Brain microvascular endothelial cell (primary cell): ENCODE measurements around the gene VTA1.
"Not testable (repeated sequence)": the region's sequence is repeated elsewhere in the genome, so short reads cannot be mapped to it uniquely, and the experiment has no call there.

Experiments used
- DNase-seq: peaks from one replicate; pipeline ENCODE4 v3.0.0-alpha.2; 2020
- H3K27ac ChIP-seq: fragments of 250-450 bp; sonication (Bioruptor Pico); 2 replicates; pipeline ENCODE4 v1.5.1; 2020; ENCODE audit warnings: mild to moderate bottlenecking, moderate library complexity
- H3K27me3 ChIP-seq: fragments of 250-450 bp; sonication (Bioruptor Pico); replicated peaks from 2 replicates; pipeline ENCODE4 v1.5.1; 2020; ENCODE audit warnings: mild to moderate bottlenecking
- H3K36me3 ChIP-seq: fragments of 250-450 bp; sonication (Bioruptor Pico); replicated peaks from 2 replicates; pipeline ENCODE4 v1.5.1; 2020; ENCODE audit warnings: mild to moderate bottlenecking
- H3K4me3 ChIP-seq: 2 replicates; pipeline ENCODE4 v1.5.1; 2011; ENCODE audit warnings: low read depth, mild to moderate bottlenecking, control low read depth, low read length, moderate library complexity
- in situ Hi-C: cut with HindIII; loops from 2 replicates; pipeline ENCODE4 v1.10.0; 2017; ENCODE audit warnings: low sequenced_read_pairs, low pct_ligation_motif_present
- TF ChIP-seq, protein P1 (sequence below): IDR thresholded peaks from 2 replicates; pipeline ENCODE4 v1.5.1; 2011; ENCODE audit warnings: low read depth, mild to moderate bottlenecking, moderate library complexity, low read length, control low read depth, inconsistent platforms; ENCODE audit errors: missing control alignments

Gene VTA1, protein sequence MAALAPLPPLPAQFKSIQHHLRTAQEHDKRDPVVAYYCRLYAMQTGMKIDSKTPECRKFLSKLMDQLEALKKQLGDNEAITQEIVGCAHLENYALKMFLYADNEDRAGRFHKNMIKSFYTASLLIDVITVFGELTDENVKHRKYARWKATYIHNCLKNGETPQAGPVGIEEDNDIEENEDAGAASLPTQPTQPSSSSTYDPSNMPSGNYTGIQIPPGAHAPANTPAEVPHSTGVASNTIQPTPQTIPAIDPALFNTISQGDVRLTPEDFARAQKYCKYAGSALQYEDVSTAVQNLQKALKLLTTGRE

DNA sequence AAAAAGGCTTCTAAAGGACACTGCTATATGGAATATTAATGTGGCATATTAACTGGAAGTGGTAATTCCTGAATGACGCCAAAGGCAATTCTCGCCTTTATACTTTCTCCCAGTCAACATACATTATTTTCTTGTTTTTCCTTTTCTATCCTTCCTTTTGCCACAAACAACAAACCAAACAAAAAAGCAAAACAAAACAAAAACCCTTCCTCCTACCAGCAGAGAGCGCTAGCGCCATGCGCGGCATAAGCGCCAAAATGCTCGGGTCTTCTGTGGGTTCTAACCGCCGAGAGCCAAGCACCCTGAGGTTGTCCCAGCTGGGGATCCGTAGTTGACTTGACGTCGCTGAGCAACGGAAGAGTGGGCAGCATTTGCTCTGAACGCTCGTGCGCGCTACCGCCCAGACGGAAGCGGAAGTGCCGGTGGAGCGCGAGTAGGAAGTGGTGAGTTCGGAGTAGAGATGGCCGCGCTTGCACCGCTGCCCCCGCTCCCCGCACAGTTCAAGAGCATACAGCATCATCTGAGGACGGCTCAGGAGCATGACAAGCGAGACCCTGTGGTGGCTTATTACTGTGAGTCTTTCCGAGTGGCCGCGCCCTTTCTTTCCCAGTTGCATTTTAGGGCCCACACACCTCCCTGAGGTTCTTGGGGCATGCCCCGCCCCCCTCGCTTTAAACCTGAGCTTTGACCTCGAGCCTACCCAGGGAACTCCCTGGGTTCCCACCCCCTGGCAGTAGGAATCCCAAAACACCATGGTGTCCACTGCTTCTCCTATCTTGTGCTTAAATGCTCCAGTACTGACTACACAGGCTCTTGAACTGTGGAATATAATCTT, at the start of gene VTA1, which contains the start of gene NMBR:
Gene VTA1 (plus strand): TSS at position 436 of the 835 bp plus-strand sequence. CDS start 25 bp downstream, at position 461.
Gene NMBR (minus strand): TSS at position 295 of the 835 bp plus-strand sequence. CDS start 58,464 bp downstream, outside the sequence.
- DNase-seq, result peak; percentile 100
- Histone ChIP-seq H3K4me3 (peak within 1 kb of the TSS; percentile 96), H3K27me3 (no peaks in the 10 kb centered on the region), H3K27ac (peak within 1 kb of the TSS; percentile 46), H3K36me3 (no peaks in the 10 kb centered on the region)
- in situ Hi-C loops, result no loop called here
- TF ChIP-seq, protein P1, sequence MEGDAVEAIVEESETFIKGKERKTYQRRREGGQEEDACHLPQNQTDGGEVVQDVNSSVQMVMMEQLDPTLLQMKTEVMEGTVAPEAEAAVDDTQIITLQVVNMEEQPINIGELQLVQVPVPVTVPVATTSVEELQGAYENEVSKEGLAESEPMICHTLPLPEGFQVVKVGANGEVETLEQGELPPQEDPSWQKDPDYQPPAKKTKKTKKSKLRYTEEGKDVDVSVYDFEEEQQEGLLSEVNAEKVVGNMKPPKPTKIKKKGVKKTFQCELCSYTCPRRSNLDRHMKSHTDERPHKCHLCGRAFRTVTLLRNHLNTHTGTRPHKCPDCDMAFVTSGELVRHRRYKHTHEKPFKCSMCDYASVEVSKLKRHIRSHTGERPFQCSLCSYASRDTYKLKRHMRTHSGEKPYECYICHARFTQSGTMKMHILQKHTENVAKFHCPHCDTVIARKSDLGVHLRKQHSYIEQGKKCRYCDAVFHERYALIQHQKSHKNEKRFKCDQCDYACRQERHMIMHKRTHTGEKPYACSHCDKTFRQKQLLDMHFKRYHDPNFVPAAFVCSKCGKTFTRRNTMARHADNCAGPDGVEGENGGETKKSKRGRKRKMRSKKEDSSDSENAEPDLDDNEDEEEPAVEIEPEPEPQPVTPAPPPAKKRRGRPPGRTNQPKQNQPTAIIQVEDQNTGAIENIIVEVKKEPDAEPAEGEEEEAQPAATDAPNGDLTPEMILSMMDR, result peak; percentile 94

DNA sequence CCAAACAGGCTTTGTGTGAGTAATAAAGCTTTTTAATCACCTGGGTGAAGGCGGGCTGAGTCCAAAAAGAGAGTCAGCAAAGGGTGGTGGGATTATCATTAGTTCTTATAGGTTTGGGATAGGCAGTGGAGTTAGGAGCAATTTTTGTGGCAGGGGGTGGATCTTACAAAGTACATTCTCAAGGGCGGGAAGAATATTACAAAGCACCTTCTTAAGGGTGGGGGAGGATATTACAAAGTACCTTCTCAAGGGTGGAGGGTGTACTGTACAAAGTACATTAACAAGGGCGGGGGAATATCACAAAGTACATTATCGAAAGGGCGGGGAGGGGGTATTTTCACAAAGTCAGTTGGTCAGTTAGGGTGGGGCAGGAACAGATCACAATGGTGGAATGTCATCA, 42.2 kb upstream of the VTA1 start:
- DNase-seq, H3K27me3 ChIP-seq, in situ Hi-C loops, H3K27ac ChIP-seq, H3K36me3 ChIP-seq, H3K4me3 ChIP-seq: not testable (repeated sequence)

DNA sequence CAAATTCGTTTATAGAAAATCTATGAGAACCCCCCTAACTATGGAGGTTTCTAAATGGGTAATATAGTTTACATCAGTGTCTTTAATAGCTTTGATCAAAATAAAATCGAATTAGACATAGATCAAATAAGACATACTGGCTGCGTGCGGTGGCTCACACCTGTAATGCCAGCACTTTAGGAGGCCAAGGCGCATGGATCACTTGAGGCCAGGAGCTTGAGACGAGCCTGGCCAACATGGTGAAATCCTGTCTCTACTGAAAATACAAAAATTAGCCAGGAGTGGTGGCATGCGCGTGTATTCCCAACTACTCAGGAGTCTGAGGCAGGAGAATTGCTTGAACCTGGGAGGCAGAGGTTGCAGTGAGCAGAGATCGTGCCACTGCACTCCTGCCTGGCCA, 36.2 kb upstream of the VTA1 start:
- H3K36me3 ChIP-seq, DNase-seq, H3K27me3 ChIP-seq, H3K4me3 ChIP-seq, H3K27ac ChIP-seq, in situ Hi-C loops: not testable (repeated sequence)

DNA sequence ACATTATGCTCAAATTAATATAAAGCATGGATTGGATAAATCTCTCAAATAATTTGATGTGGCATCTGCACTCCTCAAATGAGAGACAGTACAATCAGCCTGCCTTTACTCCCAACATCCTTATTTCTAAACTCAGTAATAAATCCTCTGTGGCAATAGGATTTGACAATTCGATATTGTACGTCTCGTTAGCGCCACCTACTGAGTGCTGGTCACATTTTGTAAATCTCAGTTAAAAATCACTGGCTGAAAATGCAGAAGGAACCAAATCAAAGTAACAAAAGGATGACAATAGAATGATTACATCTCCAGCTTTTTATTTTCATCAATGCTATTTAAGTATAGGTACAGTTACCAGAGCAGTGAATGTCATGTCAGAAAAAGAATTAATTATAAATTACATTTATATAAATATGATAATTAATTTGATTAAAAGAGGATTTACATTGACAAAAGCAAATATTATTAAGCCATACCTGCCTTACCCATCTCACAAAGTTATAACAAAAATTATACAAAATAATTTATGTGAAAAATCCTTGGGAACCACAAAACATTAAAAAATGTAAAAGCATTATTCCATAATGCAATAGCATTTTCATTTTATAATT, 34.5 kb upstream of the VTA1 start:
- in situ Hi-C loops, result no loop called here
- peak; percentile 76 for DNase-seq
- TF ChIP-seq, protein P1, result peak; percentile 73

DNA sequence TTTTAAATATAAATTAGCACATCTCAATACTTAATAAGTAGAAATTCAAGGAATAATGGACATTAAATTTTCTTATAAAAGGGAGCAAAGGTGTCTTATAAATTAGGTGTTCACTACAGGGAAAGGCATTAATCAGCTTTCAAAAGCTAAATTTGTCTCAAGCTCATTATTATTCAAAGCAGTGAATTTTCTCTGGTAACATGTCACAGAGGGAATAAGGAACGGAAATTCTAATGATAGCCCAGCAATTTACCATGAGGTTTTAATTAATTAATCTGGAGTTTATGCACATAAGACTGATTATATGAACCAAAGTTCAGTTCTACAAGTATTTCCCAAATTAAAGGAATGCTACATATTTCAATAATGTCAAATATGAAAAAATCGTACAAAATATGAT, 29.7 kb upstream of the VTA1 start:
- Histone ChIP-seq H3K27ac (no peak overlapping the region), H3K36me3 (no peaks in the 10 kb centered on the region), H3K27me3 (no peaks in the 10 kb centered on the region), H3K4me3 (no peak overlapping the region)
- DNase-seq, result no peak
- in situ Hi-C loops, result no loop called here
- TF ChIP-seq, protein P1, result no peak

More for the DNA sequence above, 34.5 kb upstream of the VTA1 start:
- H3K27me3 ChIP-seq, result no peaks in the 10 kb centered on the region
- no peak overlapping the region for H3K4me3 ChIP-seq
- H3K27ac ChIP-seq, result no peak overlapping the region
- no peaks in the 10 kb centered on the region for H3K36me3 ChIP-seq

DNA sequence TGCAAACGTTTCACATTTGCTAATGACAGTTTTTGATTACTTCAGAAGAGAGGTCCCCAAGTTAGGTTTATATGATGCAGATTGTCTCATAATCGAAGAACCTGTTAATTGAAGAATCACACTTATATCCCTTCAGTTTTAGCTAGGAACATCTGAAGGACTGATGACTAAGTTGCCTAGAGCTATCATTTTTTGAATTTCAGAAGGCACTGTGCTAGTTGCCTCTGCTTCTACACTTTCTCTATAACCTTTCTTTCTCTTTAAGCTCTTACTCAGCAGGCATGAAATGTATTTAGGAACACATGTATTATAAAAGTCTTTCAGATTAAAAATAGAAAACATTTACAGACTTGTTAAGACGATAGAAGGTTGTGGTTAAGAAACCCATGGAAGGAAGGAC, 28.7 kb upstream of the VTA1 start:
- TF ChIP-seq, protein P1, result no peak
- Histone ChIP-seq H3K4me3 (no peak overlapping the region), H3K27me3 (no peaks in the 10 kb centered on the region), H3K27ac (no peak overlapping the region), H3K36me3 (no peaks in the 10 kb centered on the region)
- in situ Hi-C loops, result no loop called here
- no peak for DNase-seq
